Neural cell (in vitro differentiated cells): ENCODE results near the gene CD8A. TPM values are rescaled to one million over a fixed set of nuclear protein-coding genes. Genes with fewer than 3 reads are reported as not detected.

Source experiments
- H2AFZ ChIP-seq: fragments of 200-600, 300-800 bp; sonication (generic), shearing (Covaris generic); 2 replicates; pipeline ENCODE4 v1.6.0; 2014; ENCODE audit warnings: low read depth, mild to moderate bottlenecking, antibody characterized with exemption, low read length, moderate library complexity
- H3F3A ChIP-seq: fragments of 200-600 bp; shearing (Covaris generic); 2 replicates; pipeline ENCODE4 v1.6.1; 2016; ENCODE audit warnings: mild to moderate bottlenecking, moderate library complexity, mixed read lengths, antibody characterized with exemption, low read length; ENCODE audit not compliant: insufficient read depth, poor library complexity, severe bottlenecking
- H3K27ac ChIP-seq: fragments of 200-600, 300-800 bp; sonication (generic), shearing (Covaris generic); 2 replicates; pipeline ENCODE4 v1.5.1; 2014; ENCODE audit warnings: mild to moderate bottlenecking, low read length, moderate library complexity
- H3K27me3 ChIP-seq: fragments of 300-800, 200-600 bp; sonication (generic), shearing (Covaris generic); 2 replicates; pipeline ENCODE4 v1.6.0; 2014; ENCODE audit warnings: mild to moderate bottlenecking, low read depth, low read length, moderate library complexity; ENCODE audit not compliant: insufficient read depth
- H3K36me3 ChIP-seq: fragments of 300-800, 200-600 bp; sonication (generic), shearing (Covaris generic); 2 replicates; pipeline ENCODE4 v1.5.1; 2014; ENCODE audit warnings: mild to moderate bottlenecking, antibody characterized with exemption, low read length, moderate library complexity; ENCODE audit not compliant: insufficient read depth
- H3K4me2 ChIP-seq: fragments of 300-800, 200-600 bp; sonication (generic), shearing (Covaris generic); 2 replicates; pipeline ENCODE4 v1.6.0; 2014; ENCODE audit warnings: mild to moderate bottlenecking, low read length
- H3K4me3 ChIP-seq: fragments of 300-800, 200-600 bp; sonication (generic), shearing (Covaris generic); 2 replicates; pipeline ENCODE4 v1.5.1; 2014; ENCODE audit warnings: mild to moderate bottlenecking, low read length, moderate library complexity
- H3K79me2 ChIP-seq: fragments of 200-600 bp; shearing (Covaris generic); replicated peaks from 2 replicates; pipeline ENCODE4 v1.6.0; 2014; ENCODE audit warnings: mild to moderate bottlenecking, low read length, moderate library complexity; ENCODE audit not compliant: insufficient read depth
- H3K9ac ChIP-seq: fragments of 300-800, 200-600 bp; sonication (generic), shearing (Covaris generic); 2 replicates; pipeline ENCODE4 v1.6.1; 2016; ENCODE audit warnings: mild to moderate bottlenecking, low read length, mixed read lengths
- H3K9me2 ChIP-seq: fragments of 200-600 bp; shearing (Covaris generic); 2 replicates; pipeline ENCODE4 v1.6.1; 2016; ENCODE audit warnings: mild to moderate bottlenecking, low read length, mixed read lengths; ENCODE audit not compliant: insufficient read depth
- H3K9me3 ChIP-seq: fragments of 200-600, 300-800 bp; sonication (generic), shearing (Covaris generic); 2 replicates; pipeline ENCODE4 v1.6.1; 2016; ENCODE audit warnings: mild to moderate bottlenecking, mixed run types, low read length, moderate library complexity, mixed read lengths
- H4K20me1 ChIP-seq: fragments of 200-600 bp; shearing (Covaris generic); 2 replicates; pipeline ENCODE4 v1.6.1; 2016; ENCODE audit warnings: mild to moderate bottlenecking, mixed run types; ENCODE audit not compliant: insufficient read depth
- EP300 ChIP-seq: fragments of 450-650 bp; conservative IDR thresholded peaks from 2 replicates; pipeline ENCODE4 v1.6.1; 2014; ENCODE audit warnings: antibody characterized with exemption, mild to moderate bottlenecking, moderate library complexity; ENCODE audit not compliant: poor library complexity, severe bottlenecking
- EZH2 ChIP-seq: fragments of 200-600, 300-800 bp; shearing (Covaris generic), sonication (generic); IDR thresholded peaks from 2 replicates; pipeline ENCODE4 v1.6.1; 2014; ENCODE audit warnings: antibody characterized with exemption, low read length, borderline replicate concordance, mild to moderate bottlenecking; ENCODE audit not compliant: insufficient read depth, poor library complexity, severe bottlenecking
- MXI1 ChIP-seq: fragments of 450-650 bp; conservative IDR thresholded peaks from 2 replicates; pipeline ENCODE4 v1.6.1; 2014; ENCODE audit warnings: antibody characterized with exemption, mild to moderate bottlenecking; ENCODE audit not compliant: poor library complexity, severe bottlenecking
- POLR2AphosphoS5 ChIP-seq: IDR thresholded peaks from 2 replicates; pipeline ENCODE4 v1.6.1; 2012
- RAD21 ChIP-seq: fragments of 450-650 bp; conservative IDR thresholded peaks from 2 replicates; pipeline ENCODE4 v1.6.1; 2014; ENCODE audit warnings: antibody characterized with exemption, mild to moderate bottlenecking, moderate library complexity
- SMC3 ChIP-seq: fragments of 450-650 bp; conservative IDR thresholded peaks from 2 replicates; pipeline ENCODE4 v1.6.1; 2014; ENCODE audit warnings: antibody characterized with exemption, mild to moderate bottlenecking, moderate library complexity; ENCODE audit not compliant: poor library complexity
- TAF1 ChIP-seq: IDR thresholded peaks from 2 replicates; pipeline ENCODE4 v1.6.1; 2012; ENCODE audit warnings: low read depth
- polyA plus RNA-seq: library from polyadenylated mRNA; depleted of rRNA; stranded (reverse); fragments of >200 nt; gene quantifications from 2 replicates; pipeline ENCODE4 v1.2.3, GENCODE V29; 2014
- TF ChIP-seq, protein P1 (sequence below): fragments of 450-650 bp; IDR thresholded peaks from 2 replicates; pipeline ENCODE4 v1.5.1; 2014; ENCODE audit warnings: antibody characterized with exemption, mild to moderate bottlenecking, moderate library complexity; ENCODE audit not compliant: poor library complexity, severe bottlenecking
- TF ChIP-seq, protein P2 (sequence below): IDR thresholded peaks from 2 replicates; pipeline ENCODE4 v1.6.1; 2012; ENCODE audit warnings: borderline replicate concordance

Gene CD8A
- polyA plus RNA-seq, 1 donor from 2014 or later: 2.2 TPM

DNA sequence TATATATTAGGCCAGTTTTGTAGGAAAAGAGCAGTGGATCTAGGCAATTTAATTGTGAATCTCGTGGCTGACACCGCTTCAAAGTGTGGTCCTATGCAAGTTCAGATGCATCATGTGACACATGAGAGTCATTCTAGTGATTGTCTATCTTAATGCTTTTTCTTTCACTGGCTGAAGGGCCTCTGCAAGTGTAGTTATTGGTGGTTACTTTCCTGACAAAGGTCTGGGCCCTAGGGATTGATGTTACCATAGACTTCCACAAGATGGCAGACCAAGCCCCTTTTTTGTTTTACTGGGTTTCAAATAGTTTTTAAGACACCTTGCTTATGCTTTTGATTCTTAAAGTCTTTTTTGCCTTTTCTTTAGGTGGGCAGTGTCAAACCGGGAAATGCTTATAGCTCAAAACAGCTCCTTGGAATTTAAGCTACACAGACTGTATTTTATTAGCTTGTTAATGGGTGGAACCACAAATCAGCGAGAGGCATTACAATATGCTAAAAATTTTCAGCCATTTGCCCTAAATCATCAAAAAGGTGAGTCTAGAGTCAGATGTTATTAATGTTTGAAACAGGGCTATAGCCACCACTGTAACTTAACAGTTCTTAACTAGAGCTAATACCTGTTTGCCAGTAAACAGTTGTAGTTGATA, 25.9 kb downstream of the CD8A start:
- no peak overlapping the region for H3K4me2 ChIP-seq
- no peaks in the 10 kb centered on the region for H3K79me2 ChIP-seq
- H3K36me3 ChIP-seq: no peaks in the 10 kb centered on the region
- no peak overlapping the region for H3K4me3 ChIP-seq
- no peak overlapping the region for H3K27ac ChIP-seq
- H2AFZ ChIP-seq: no peak overlapping the region
- no peak overlapping the region for H3K9ac ChIP-seq
- TF ChIP-seq RAD21: peak; percentile 82
- TF ChIP-seq, protein P1, sequence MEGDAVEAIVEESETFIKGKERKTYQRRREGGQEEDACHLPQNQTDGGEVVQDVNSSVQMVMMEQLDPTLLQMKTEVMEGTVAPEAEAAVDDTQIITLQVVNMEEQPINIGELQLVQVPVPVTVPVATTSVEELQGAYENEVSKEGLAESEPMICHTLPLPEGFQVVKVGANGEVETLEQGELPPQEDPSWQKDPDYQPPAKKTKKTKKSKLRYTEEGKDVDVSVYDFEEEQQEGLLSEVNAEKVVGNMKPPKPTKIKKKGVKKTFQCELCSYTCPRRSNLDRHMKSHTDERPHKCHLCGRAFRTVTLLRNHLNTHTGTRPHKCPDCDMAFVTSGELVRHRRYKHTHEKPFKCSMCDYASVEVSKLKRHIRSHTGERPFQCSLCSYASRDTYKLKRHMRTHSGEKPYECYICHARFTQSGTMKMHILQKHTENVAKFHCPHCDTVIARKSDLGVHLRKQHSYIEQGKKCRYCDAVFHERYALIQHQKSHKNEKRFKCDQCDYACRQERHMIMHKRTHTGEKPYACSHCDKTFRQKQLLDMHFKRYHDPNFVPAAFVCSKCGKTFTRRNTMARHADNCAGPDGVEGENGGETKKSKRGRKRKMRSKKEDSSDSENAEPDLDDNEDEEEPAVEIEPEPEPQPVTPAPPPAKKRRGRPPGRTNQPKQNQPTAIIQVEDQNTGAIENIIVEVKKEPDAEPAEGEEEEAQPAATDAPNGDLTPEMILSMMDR: peak; percentile 79
- TF ChIP-seq EZH2: no peak
- TF ChIP-seq EP300: no peak
- TF ChIP-seq SMC3: peak; percentile 86
- no peaks in the 10 kb centered on the region for H3K9me2 ChIP-seq
- no peaks in the 10 kb centered on the region for H4K20me1 ChIP-seq
- H3K9me3 ChIP-seq: no peaks in the 10 kb centered on the region
- H3K27me3 ChIP-seq: no peaks in the 10 kb centered on the region
- H3F3A ChIP-seq: no peaks in the 10 kb centered on the region

DNA sequence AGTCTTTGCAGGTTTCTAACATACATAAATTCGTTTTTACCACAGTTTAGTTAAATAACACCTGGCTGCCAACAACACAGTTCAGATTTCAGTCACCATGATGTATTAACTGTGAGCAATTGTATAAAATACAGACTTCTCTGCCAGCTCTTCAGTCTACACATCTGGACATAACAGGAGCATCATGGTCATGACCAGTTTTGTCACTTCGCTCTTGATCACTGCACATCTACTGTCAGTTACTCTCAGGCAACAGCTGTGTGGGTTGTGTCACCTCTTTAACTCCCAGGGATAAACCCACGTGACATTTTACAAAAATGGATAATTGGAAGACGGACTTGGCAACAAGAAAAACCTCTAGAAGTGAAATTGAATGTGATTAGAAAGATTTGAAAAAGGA, 30.3 kb downstream of the CD8A start:
- no peaks in the 10 kb centered on the region for H3K36me3 ChIP-seq
- no peaks in the 10 kb centered on the region for H3K9me3 ChIP-seq
- no peaks in the 10 kb centered on the region for H3F3A ChIP-seq
- TF ChIP-seq RAD21: no peak
- TF ChIP-seq SMC3: no peak
- no peak for TF ChIP-seq EP300
- TF ChIP-seq, protein P2, sequence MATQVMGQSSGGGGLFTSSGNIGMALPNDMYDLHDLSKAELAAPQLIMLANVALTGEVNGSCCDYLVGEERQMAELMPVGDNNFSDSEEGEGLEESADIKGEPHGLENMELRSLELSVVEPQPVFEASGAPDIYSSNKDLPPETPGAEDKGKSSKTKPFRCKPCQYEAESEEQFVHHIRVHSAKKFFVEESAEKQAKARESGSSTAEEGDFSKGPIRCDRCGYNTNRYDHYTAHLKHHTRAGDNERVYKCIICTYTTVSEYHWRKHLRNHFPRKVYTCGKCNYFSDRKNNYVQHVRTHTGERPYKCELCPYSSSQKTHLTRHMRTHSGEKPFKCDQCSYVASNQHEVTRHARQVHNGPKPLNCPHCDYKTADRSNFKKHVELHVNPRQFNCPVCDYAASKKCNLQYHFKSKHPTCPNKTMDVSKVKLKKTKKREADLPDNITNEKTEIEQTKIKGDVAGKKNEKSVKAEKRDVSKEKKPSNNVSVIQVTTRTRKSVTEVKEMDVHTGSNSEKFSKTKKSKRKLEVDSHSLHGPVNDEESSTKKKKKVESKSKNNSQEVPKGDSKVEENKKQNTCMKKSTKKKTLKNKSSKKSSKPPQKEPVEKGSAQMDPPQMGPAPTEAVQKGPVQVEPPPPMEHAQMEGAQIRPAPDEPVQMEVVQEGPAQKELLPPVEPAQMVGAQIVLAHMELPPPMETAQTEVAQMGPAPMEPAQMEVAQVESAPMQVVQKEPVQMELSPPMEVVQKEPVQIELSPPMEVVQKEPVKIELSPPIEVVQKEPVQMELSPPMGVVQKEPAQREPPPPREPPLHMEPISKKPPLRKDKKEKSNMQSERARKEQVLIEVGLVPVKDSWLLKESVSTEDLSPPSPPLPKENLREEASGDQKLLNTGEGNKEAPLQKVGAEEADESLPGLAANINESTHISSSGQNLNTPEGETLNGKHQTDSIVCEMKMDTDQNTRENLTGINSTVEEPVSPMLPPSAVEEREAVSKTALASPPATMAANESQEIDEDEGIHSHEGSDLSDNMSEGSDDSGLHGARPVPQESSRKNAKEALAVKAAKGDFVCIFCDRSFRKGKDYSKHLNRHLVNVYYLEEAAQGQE: no peak
- TF ChIP-seq TAF1: no peak
- TF ChIP-seq, protein P1: no peak
- TF ChIP-seq POLR2AphosphoS5: no peak
- no peak for TF ChIP-seq MXI1
- H3K27me3 ChIP-seq: no peaks in the 10 kb centered on the region
- H3K79me2 ChIP-seq: no peaks in the 10 kb centered on the region
- H3K27ac ChIP-seq: no peak overlapping the region
- H3K4me2 ChIP-seq: no peak overlapping the region
- H3K4me3 ChIP-seq: no peak overlapping the region
- no peak overlapping the region for H3K9ac ChIP-seq
- H4K20me1 ChIP-seq: no peaks in the 10 kb centered on the region
- H3K9me2 ChIP-seq: no peaks in the 10 kb centered on the region
- no peak overlapping the region for H2AFZ ChIP-seq
